OCI-LY7 (cell line): ENCODE results near the gene ROR2. TPM values are rescaled to one million over a fixed set of nuclear protein-coding genes. Genes with fewer than 3 reads are reported as not detected.

Experiments
- BruUV-seq: library from RNA; stranded (reverse); fragments of 400-500 nt; replicated peaks from 2 replicates; lab custom pipeline; 2021; lab: Mats Ljungman, UMichigan
- CTCF ChIA-PET: fragments of 300-600 bp; sonication (Branson Sonifier 250); formaldehyde crosslinking; loops from one replicate; lab custom pipeline; 2022; ENCODE audit warnings: antibody characterized with exemption; ENCODE audit not compliant: unreplicated experiment; lab: Charles Lee
- POLR2A ChIA-PET: fragments of 300-600 bp; sonication (Branson Sonifier 250); formaldehyde crosslinking; loops from one replicate; lab custom pipeline; 2022; ENCODE audit warnings: antibody characterized with exemption; lab: Charles Lee
- DNase-seq: peaks from one replicate; pipeline ENCODE4 v3.0.0-alpha.2; 2015; ENCODE audit warnings: low spot score
- H2AFZ ChIP-seq: fragments of 200-600 bp; sonication (generic), shearing (Covaris generic); 2 replicates; pipeline ENCODE4 v1.6.1; 2014; ENCODE audit warnings: mild to moderate bottlenecking, antibody characterized with exemption, low read length, moderate library complexity
- H3K27ac ChIP-seq: fragments of 200-600 bp; sonication (generic); 2 replicates; pipeline ENCODE4 v1.5.1; 2014; ENCODE audit warnings: mixed run types, low read depth, mild to moderate bottlenecking, moderate library complexity, low read length, inconsistent platforms; ENCODE audit not compliant: poor library complexity, severe bottlenecking
- H3K36me3 ChIP-seq: fragments of 200-600 bp; sonication (generic); 2 replicates; pipeline ENCODE4 v1.6.1; 2014; ENCODE audit warnings: mild to moderate bottlenecking, antibody characterized with exemption, low read length, moderate library complexity, mixed read lengths; ENCODE audit not compliant: insufficient read depth
- H3K4me1 ChIP-seq: fragments of 200-600 bp; sonication (generic); 2 replicates; pipeline ENCODE4 v1.5.1; 2014; ENCODE audit warnings: mild to moderate bottlenecking, low read length; ENCODE audit not compliant: insufficient read depth, poor library complexity, severe bottlenecking
- H3K4me2 ChIP-seq: fragments of 200-600 bp; sonication (generic); 2 replicates; pipeline ENCODE4 v1.6.1; 2014; ENCODE audit warnings: mild to moderate bottlenecking, low read length
- H3K4me3 ChIP-seq: fragments of 200-600 bp; sonication (generic); 2 replicates; pipeline ENCODE4 v1.5.1; 2014; ENCODE audit warnings: mild to moderate bottlenecking, low read depth, low read length; ENCODE audit not compliant: poor library complexity, severe bottlenecking
- H3K79me2 ChIP-seq: fragments of 200-600 bp; sonication (generic); 2 replicates; pipeline ENCODE4 v1.6.1; 2016; ENCODE audit warnings: low read depth, mild to moderate bottlenecking, low read length, moderate library complexity, mixed read lengths; ENCODE audit not compliant: insufficient read depth
- H3K9me2 ChIP-seq: fragments of 200-600 bp; sonication (generic); 2 replicates; pipeline ENCODE4 v1.6.1; 2016; ENCODE audit warnings: mild to moderate bottlenecking, low read length, mixed read lengths; ENCODE audit not compliant: insufficient read depth
- H3K9me3 ChIP-seq: fragments of 200-600 bp; sonication (generic); 2 replicates; pipeline ENCODE4 v1.6.1; 2014; ENCODE audit warnings: mild to moderate bottlenecking, mixed run types, low read length, mixed read lengths
- H4K20me1 ChIP-seq: fragments of 200-600 bp; sonication (generic); 2 replicates; pipeline ENCODE4 v1.6.1; 2014; ENCODE audit warnings: mild to moderate bottlenecking, antibody characterized with exemption, low read length, moderate library complexity, mixed read lengths; ENCODE audit not compliant: insufficient read depth
- EZH2phosphoT487 ChIP-seq: fragments of 200-600 bp; sonication (generic); IDR thresholded peaks from 2 replicates; pipeline ENCODE4 v1.6.1; 2018; ENCODE audit warnings: low read depth, borderline replicate concordance, mild to moderate bottlenecking, mixed run types, antibody characterized with exemption, low read length, moderate library complexity, mixed read lengths
- intact Hi-C: fragments of 100-400 bp; cut with micrococcal nuclease; formaldehyde crosslinking; loops from one replicate; pipeline ENCODE4 v1.10.0; 2022; ENCODE audit not compliant: unreplicated experiment
- total RNA-seq, 2 experiments: library from RNA; depleted of rRNA in 1 of 2; stranded (reverse); fragments of >200 nt in 1 of 2; shearing (Covaris generic) in 1 of 2; gene quantifications; 2 replicates each; pipeline ENCODE4 v1.2.3, GENCODE V29; 2014 to 2022
- TF ChIP-seq, protein P1 (sequence below): fragments of 200-600 bp; sonication (generic); conservative IDR thresholded peaks from 2 replicates; pipeline ENCODE4 v1.5.1; 2014; ENCODE audit warnings: mild to moderate bottlenecking, antibody characterized with exemption, low read length, moderate library complexity, mixed read lengths

Gene ROR2
- total RNA-seq, 2 experiments from 2014 or later, result 0.10 to 0.19 TPM

GRCh38 chr9:91720313-91720712, 229.7 kb downstream of the ROR2 start:
- ChIA-PET POLR2A (interaction anchor here (1.0 kb wide), 1 partner anchor 277 kb away, joined by 3 read pairs; no protein-coding TSS in a partner anchor), CTCF (interaction anchor here (0.5 kb wide), 1 partner anchor 16 kb away, joined by 3 read pairs; no protein-coding TSS in a partner anchor)
- no peaks in the 10 kb centered on the region for H3K79me2 ChIP-seq
- intact Hi-C loops, result loop anchor here (5.0 kb wide), 1 partner anchor 298 kb away; the partner anchor contains the start of gene NFIL3
- peak overlapping the region; percentile 47 for H3K4me3 ChIP-seq
- no peaks in the 10 kb centered on the region for H3K9me2 ChIP-seq
- no TSS peak for BruUV-seq
- DNase-seq, result no peak
- H3K9me3 ChIP-seq, result peaks cover 8% of the 10 kb centered on the region; the same call in 1 of the 2 replicates
- no peak for TF ChIP-seq EZH2phosphoT487
- TF ChIP-seq, protein P1, sequence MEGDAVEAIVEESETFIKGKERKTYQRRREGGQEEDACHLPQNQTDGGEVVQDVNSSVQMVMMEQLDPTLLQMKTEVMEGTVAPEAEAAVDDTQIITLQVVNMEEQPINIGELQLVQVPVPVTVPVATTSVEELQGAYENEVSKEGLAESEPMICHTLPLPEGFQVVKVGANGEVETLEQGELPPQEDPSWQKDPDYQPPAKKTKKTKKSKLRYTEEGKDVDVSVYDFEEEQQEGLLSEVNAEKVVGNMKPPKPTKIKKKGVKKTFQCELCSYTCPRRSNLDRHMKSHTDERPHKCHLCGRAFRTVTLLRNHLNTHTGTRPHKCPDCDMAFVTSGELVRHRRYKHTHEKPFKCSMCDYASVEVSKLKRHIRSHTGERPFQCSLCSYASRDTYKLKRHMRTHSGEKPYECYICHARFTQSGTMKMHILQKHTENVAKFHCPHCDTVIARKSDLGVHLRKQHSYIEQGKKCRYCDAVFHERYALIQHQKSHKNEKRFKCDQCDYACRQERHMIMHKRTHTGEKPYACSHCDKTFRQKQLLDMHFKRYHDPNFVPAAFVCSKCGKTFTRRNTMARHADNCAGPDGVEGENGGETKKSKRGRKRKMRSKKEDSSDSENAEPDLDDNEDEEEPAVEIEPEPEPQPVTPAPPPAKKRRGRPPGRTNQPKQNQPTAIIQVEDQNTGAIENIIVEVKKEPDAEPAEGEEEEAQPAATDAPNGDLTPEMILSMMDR, result no peak
- H3K27ac ChIP-seq, result peak overlapping the region; percentile 90
- H3K4me2 ChIP-seq, result peak overlapping the region; percentile 74
- H3K36me3 ChIP-seq, result no peaks in the 10 kb centered on the region
- no peaks in the 10 kb centered on the region for H4K20me1 ChIP-seq
- H3K4me1 ChIP-seq, result peaks cover 35% of the 10 kb centered on the region
- H2AFZ ChIP-seq, result peak overlapping the region; percentile 69

GRCh38 chr9:91718071-91718470, 232.0 kb downstream of the ROR2 start:
- no peak overlapping the region for H3K27ac ChIP-seq
- H2AFZ ChIP-seq, result no peak overlapping the region
- peaks cover 8% of the 10 kb centered on the region; the same call in 1 of the 2 replicates for H3K9me3 ChIP-seq
- POLR2A ChIA-PET, result interaction anchor here (0.6 kb wide), 1 partner anchor 543 kb away, joined by 3 read pairs; no protein-coding TSS in a partner anchor
- H3K36me3 ChIP-seq, result no peaks in the 10 kb centered on the region
- intact Hi-C loops, result no loop called here
- no peak for TF ChIP-seq EZH2phosphoT487
- TF ChIP-seq, protein P1, result no peak
- H3K79me2 ChIP-seq, result no peaks in the 10 kb centered on the region
- BruUV-seq, result no TSS peak
- H4K20me1 ChIP-seq, result no peaks in the 10 kb centered on the region
- no peak overlapping the region for H3K4me2 ChIP-seq
- CTCF ChIA-PET, result interaction anchor here (0.6 kb wide), 1 partner anchor 248 kb away, joined by 11 read pairs; no protein-coding TSS in a partner anchor
- H3K4me3 ChIP-seq, result no peak overlapping the region
- no peaks in the 10 kb centered on the region for H3K9me2 ChIP-seq
- H3K4me1 ChIP-seq, result peaks cover 43% of the 10 kb centered on the region
- no peak for DNase-seq

DNA sequence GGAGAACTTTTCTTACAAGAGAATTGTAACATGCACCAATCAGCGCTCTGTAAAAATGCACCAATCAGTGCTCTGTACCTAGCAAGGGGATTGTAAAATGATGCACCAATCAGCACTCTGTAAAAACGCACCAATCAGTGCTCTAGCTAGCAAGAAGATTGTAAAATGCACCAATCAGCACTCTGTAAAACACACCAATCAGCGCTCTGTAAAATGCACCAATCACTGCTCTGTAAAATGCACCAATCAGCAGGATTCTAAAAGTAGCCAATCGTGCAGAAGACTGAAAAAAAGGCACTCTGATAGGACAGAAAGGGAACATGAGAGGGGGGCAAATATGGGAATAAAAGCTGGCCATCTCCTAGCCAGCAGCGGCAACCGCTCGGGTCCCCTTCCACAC, 233.2 kb downstream of the ROR2 start:
- CTCF ChIA-PET, result no interaction called here
- BruUV-seq, result no TSS peak
- POLR2A ChIA-PET, result no interaction called here

More for the DNA sequence above, 233.2 kb downstream of the ROR2 start:
- H3K4me1 ChIP-seq, result peaks cover 49% of the 10 kb centered on the region
- no peaks in the 10 kb centered on the region for H4K20me1 ChIP-seq
- H2AFZ ChIP-seq, result no peak overlapping the region
- H3K79me2 ChIP-seq, result no peaks in the 10 kb centered on the region
- no peak overlapping the region for H3K27ac ChIP-seq
- no peak for DNase-seq
- H3K9me3 ChIP-seq, result peaks cover 8% of the 10 kb centered on the region; the same call in 1 of the 2 replicates
- H3K4me3 ChIP-seq, result no peak overlapping the region
- H3K9me2 ChIP-seq, result no peaks in the 10 kb centered on the region
- intact Hi-C loops, result no loop called here
- no peak for TF ChIP-seq EZH2phosphoT487
- TF ChIP-seq, protein P1, result no peak
- no peak overlapping the region for H3K4me2 ChIP-seq
- H3K36me3 ChIP-seq, result no peaks in the 10 kb centered on the region
